ENCODE data around the gene ADGRF5. TPM values are rescaled to one million over a fixed set of nuclear protein-coding genes. Genes with fewer than 3 reads are reported as not detected.

Gene ADGRF5
- total and polyA plus RNA-seq, 2 donors (not counting 3 experiments of a cell fraction or from before 2014, with no cell fraction given), result 26.3 to 50.0 TPM

GRCh38 chr6:46917002-46917545 lies 4.7 kb downstream of the ADGRF5 start:
- DNase-seq (ENCODE audit: low read depth, low spot score), result no peak
- CTCF ChIA-PET, result interaction anchor here (0.7 kb wide), 1 partner anchor 9 kb away, joined by 3 read pairs; no protein-coding TSS in a partner anchor
- H3K4me3 ChIP-seq (replicated peaks in 1 of 3; ENCODE audit: insufficient read depth in 1 of 3, low read depth in 1 of 3, low read length in 3 of 3), result no peak overlapping the region
- H2AFZ ChIP-seq (ENCODE audit: low read depth, low read length), result no peak overlapping the region
- no peaks in the 10 kb centered on the region for H3K9me1 ChIP-seq (replicated peaks; ENCODE audit: control insufficient read depth, extremely low read depth, insufficient read depth, low read length)
- FAIRE-seq, result no peak
- TF ChIP-seq MAX (IDR thresholded peaks at IDR 0.05; ENCODE audit: insufficient read depth, insufficient read length) (no peak), GATA2 (IDR thresholded peaks at IDR 0.05; ENCODE audit: insufficient read depth, insufficient read length, low read depth, low read length) (no peak), MYC (IDR thresholded peaks at IDR 0.05; ENCODE audit: low read depth, low read length) (no peak), POLR2A (IDR thresholded peaks at IDR 0.05; ENCODE audit: low read depth, low read length) (no peak), CTCF (IDR thresholded peaks at IDR 0.05; ENCODE audit: extremely low read depth in 1 of 2, insufficient read depth in 1 of 2, low read depth in 1 of 2, low read length in 2 of 2) (no peak), EZH2 (IDR thresholded peaks at IDR 0.05; ENCODE audit: borderline replicate concordance, low read depth, low read length, severe bottlenecking) (no peak), POLR2AphosphoS5 (IDR thresholded peaks at IDR 0.05; ENCODE audit: insufficient read depth, low read depth, low read length) (no peak), FOS (IDR thresholded peaks at IDR 0.05; ENCODE audit: borderline replicate concordance, insufficient read depth, low read length) (no peak), JUN (IDR thresholded peaks at IDR 0.05; ENCODE audit: borderline replicate concordance, insufficient read depth, insufficient read length, low read depth) (no peak)
- dilution Hi-C loops (cut with MboI; ENCODE audit: extremely low pct_ligation_motif_present, low sequenced_read_pairs), result no loop called here
- H3K4me2 ChIP-seq (ENCODE audit: insufficient read depth, low read length), result no peak overlapping the region
- no peak overlapping the region for H3K9ac ChIP-seq (replicated peaks; ENCODE audit: extremely low read depth, insufficient read depth, low read length)
- no peaks in the 10 kb centered on the region for H3K27me3 ChIP-seq (ENCODE audit: control insufficient read depth in 2 of 2, insufficient read depth in 2 of 2, low read length in 2 of 2)
- BruUV-seq (replicated peaks), result no TSS peak
- H4K20me1 ChIP-seq (replicated peaks; ENCODE audit: control insufficient read depth, extremely low read depth, insufficient read depth, low read length), result no peaks in the 10 kb centered on the region
- no peak overlapping the region for H3K27ac ChIP-seq (ENCODE audit: insufficient read depth, low read depth, low read length)
- H3K79me2 ChIP-seq (ENCODE audit: control insufficient read depth, insufficient read depth, low read length), result no peaks in the 10 kb centered on the region
- H3K36me3 ChIP-seq (ENCODE audit: control insufficient read depth in 2 of 2, extremely low read depth in 1 of 2, insufficient read depth in 2 of 2, low read length in 2 of 2), result no peaks in the 10 kb centered on the region
- H3K4me1 ChIP-seq (ENCODE audit: control insufficient read depth, extremely low read depth, insufficient read depth, low read length), result peaks cover 52% of the 10 kb centered on the region
- no peaks in the 10 kb centered on the region for H3K9me3 ChIP-seq (replicated peaks; ENCODE audit: control insufficient read depth, insufficient read depth, low read length)
- POLR2A ChIA-PET, result no interaction called here
- intact Hi-C loops (cut with micrococcal nuclease), result no loop called here
